IPS-20b (cell line): ENCODE results near the gene RARA.
A peak's percentile ranks its signal among the peaks of the same experiment; 100 is the strongest.

Experiments used
- H3K27ac ChIP-seq: one replicate; pipeline ENCODE4 v1.5.1; 2013; ENCODE audit warnings: low read length
- H3K27me3 ChIP-seq: 2 replicates; pipeline ENCODE4 v1.6.1; 2013; ENCODE audit warnings: mild to moderate bottlenecking, low read length, inconsistent platforms; ENCODE audit not compliant: insufficient read depth
- H3K36me3 ChIP-seq: 2 replicates; pipeline ENCODE4 v1.6.1; 2013; ENCODE audit warnings: low read depth, mild to moderate bottlenecking, inconsistent platforms, low read length, moderate library complexity; ENCODE audit not compliant: insufficient read depth
- H3K4me1 ChIP-seq: 2 replicates; pipeline ENCODE4 v1.6.1; 2013; ENCODE audit warnings: mild to moderate bottlenecking, control low read depth, inconsistent platforms, low read length, moderate library complexity; ENCODE audit not compliant: insufficient read depth
- H3K4me3 ChIP-seq: 2 replicates; pipeline ENCODE4 v1.5.1; 2013; ENCODE audit warnings: mild to moderate bottlenecking, low read length, inconsistent platforms
- H3K9ac ChIP-seq: 2 replicates; pipeline ENCODE4 v1.6.1; 2013; ENCODE audit warnings: low read depth, mild to moderate bottlenecking, inconsistent platforms, low read length, moderate library complexity
- H3K9me3 ChIP-seq: 2 replicates; pipeline ENCODE4 v1.6.1; 2013; ENCODE audit warnings: mild to moderate bottlenecking, low read depth, low read length, inconsistent platforms; ENCODE audit not compliant: insufficient read depth

Gene RARA

DNA sequence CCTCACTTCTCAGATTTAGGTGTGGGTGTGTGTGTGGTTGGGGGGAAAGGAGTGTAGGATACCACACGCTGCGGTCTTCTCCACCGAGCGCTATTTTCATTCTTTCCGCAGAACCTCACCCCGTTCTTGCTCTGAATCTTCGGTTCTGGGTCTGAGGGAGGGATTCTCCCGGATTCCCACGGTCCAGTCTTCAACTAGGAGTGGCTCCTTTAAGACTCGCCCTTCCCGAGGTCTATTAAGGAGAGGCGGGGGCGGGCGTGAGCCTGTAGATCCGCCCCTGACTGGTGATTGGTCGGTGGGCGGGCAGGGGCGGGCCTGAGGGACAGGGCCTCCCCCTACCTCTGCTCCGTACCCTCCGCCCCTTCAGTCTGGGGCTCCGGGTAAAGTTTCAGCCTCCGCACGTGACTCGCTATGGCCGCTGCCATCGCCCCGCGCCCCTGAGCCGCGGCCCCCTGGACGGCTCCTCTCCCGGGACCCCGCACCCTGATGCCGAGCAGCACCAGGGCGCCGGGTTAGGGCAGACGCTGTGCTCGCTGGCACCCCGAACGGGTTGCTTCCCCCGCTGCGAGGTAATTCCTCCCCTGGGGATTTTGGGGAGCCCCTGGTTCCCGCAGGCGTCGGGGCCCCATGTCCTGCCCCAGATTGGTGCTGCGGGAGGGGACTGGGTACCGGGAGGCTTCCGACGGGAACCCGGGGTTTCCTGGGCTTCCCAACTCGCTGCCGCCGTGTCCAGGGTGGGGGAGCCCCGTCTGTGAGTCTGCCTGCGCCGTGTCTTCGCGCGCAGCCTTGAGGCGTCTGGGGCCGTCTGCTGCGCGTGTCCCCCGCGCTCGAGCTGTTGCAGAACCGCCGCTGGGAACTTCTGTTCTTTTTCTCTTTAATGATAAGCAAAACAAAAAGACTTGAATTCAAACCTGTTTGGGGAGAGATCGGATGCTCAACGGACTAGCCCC, 9.2 kb downstream of the RARA start:
- Histone ChIP-seq H3K27ac (no peak overlapping the region), H3K4me1 (peaks cover 36% of the 10 kb centered on the region), H3K36me3 (no peaks in the 10 kb centered on the region), H3K9me3 (no peaks in the 10 kb centered on the region), H3K9ac (peak overlapping the region; percentile 83), H3K27me3 (peaks cover 40% of the 10 kb centered on the region), H3K4me3 (peak overlapping the region; percentile 81)

DNA sequence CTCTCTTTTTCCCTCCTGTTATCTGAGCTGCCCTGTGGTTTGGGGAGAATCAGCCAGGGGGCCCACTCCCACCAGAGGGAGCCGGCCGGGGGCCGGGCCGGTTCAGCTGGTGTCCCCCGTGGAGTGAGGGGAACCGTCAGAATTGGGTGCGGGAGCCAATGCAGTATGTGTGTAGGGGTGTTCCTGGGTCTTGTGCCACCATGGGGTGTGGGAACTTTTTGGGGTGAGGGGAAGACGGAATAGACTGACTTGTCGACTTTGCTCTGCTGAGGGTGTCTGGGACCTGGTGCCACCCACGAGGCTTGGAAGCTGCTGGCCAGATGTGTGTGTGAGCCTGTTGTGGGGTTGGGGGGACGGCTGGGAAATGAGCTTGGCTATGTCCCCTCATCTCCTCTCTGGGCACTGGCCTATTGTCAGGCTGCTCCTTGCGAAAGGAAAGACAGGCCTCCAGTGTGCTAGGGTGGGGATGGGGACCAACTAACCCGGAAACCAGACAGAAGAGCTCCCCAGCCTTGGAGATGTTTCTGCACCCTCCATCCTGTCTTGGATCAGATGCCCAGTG, 9.9 kb downstream of the RARA start:
- no peaks in the 10 kb centered on the region for H3K9me3 ChIP-seq
- H3K36me3 ChIP-seq, result no peaks in the 10 kb centered on the region
- H3K4me3 ChIP-seq, result peak overlapping the region; percentile 81
- H3K27ac ChIP-seq, result no peak overlapping the region
- H3K27me3 ChIP-seq, result peaks cover 40% of the 10 kb centered on the region
- peaks cover 30% of the 10 kb centered on the region for H3K4me1 ChIP-seq
- H3K9ac ChIP-seq, result peak overlapping the region; percentile 83; the same call in 1 of the 2 replicates

DNA sequence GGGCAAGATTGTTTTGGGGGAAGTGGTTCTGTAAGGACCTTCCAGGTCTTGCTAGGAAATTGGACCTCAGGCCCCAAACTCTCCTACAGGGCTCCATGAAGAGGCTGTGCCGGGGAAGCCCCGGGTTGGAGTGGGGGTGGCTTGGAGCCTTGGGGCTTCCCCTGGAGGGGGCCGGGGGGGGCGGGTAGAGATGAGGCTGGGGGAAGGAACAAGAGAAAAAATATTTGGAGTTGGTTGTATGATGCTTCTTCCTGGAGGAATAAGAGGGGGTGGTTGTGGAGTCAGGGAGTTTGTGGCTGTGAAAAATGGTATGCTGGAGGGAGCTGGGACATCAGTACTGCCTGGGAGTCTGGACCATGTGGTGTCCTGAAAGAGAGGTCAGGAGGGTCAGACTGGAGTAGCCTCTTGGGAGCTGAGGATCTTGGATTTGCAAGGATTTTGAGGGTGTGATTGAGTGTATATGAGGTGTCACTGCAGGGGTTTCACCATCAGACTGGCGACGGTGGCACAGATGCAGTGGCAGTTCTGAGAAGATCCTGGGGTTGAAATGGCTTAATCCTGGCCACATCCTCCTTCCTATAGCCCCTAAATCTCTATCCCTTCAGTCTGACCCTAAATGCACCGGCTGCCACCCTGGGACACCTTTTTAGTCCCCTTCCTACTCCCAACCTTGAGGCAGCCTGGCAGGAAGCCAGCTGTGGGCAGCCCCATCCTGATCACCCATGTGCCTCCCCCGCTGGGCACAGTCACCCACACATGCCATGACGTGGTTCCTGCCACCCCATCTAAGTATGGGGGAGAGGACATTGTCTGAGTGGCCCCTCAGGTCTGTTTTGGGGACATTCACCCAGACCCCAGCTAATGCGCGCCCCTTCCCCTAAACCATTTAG, 10.9 kb downstream of the RARA start:
- Histone ChIP-seq H3K4me1 (peaks cover 30% of the 10 kb centered on the region), H3K9ac (no peak overlapping the region), H3K9me3 (no peaks in the 10 kb centered on the region), H3K4me3 (no peak overlapping the region), H3K36me3 (no peaks in the 10 kb centered on the region), H3K27ac (no peak overlapping the region), H3K27me3 (peaks cover 40% of the 10 kb centered on the region)

DNA sequence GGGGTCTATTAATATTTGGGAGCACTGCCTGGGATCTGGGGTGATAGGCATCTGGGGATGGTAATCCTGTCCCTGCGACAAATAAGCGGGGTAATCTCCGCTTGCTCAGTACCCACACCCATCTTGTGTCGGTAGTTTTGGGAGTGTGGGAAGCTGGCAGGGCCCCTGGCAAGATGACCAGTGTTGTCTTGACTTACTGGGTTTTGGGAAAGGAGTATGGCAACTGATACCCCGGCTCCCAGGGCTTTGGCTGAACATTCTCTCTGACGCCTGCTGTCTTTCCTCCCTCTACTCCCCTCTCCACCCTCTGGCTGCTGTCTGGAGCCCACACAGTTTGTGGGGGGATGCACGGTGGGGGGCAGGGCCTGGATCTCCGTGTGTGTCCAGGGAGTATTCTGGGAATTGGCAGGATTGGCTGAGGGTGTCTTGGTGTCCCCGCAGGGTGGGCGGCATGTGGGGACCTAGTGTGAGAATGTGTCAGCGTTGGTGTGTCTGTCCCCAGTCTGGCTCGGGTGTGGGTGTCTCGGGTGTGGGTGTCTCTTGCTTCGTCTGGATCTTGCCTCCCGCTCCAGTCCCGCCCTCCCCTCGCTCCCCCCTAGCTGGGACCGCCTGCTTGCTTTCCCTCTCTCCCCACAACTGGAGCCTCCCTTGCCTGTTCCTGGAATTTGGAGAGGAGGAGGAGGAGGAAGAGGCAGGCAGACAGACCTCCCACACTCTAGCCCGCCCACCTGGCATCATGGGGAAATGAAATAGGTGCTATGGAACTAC, 12.0 kb downstream of the RARA start:
- H3K9me3 ChIP-seq, result no peaks in the 10 kb centered on the region
- H3K9ac ChIP-seq, result no peak overlapping the region
- H3K27ac ChIP-seq, result no peak overlapping the region
- H3K27me3 ChIP-seq, result peaks cover 32% of the 10 kb centered on the region
- H3K4me1 ChIP-seq, result peaks cover 24% of the 10 kb centered on the region
- no peaks in the 10 kb centered on the region for H3K36me3 ChIP-seq
- no peak overlapping the region for H3K4me3 ChIP-seq

DNA sequence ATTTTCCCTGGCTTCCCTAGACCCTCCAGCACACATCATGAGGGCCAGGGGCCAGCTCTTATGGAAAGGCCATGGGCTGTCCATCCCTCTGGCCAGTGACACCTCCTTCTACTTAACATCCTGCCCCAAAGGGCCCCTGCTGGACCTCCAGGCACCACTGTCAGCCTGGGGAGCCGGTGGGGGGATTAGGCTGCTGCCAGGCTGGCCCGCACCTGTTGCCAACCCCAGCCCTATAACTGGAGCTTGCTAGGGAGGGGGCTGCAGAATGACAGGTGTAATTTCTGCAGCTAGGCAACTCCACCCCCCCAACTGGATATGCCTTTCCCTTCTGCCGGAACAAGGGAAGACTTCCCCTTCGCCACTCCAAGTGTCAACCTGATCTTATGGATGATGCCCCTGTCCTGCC, 12.5 kb downstream of the RARA start:
- no peak overlapping the region for H3K9ac ChIP-seq
- peaks cover 26% of the 10 kb centered on the region for H3K27me3 ChIP-seq
- no peak overlapping the region for H3K4me3 ChIP-seq
- H3K9me3 ChIP-seq, result no peaks in the 10 kb centered on the region
- no peaks in the 10 kb centered on the region for H3K36me3 ChIP-seq
- H3K27ac ChIP-seq, result no peak overlapping the region
- peaks cover 19% of the 10 kb centered on the region for H3K4me1 ChIP-seq

DNA sequence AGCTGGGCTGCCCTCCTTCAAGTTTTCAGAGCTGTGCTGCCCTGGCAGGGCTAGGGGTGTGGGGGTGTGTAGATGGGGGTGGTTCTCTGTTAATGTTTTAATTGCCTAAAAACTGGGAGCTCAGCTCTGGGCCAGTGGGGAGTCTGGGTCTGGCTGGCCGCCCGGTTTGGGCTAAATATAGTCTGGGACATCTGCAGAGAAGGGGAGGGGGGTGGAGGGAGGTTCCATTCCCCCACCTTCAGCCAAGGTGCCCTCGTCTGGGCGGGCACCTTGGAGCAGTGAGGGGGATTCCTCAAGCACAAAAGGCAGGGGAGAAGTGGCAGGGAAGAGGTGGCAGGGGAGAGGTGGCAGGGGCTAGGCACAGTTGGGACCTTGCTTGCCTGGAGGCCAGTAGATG, 13.0 kb downstream of the RARA start:
- Histone ChIP-seq H3K4me3 (no peak overlapping the region), H3K9ac (no peak overlapping the region), H3K36me3 (no peaks in the 10 kb centered on the region), H3K27me3 (peaks cover 22% of the 10 kb centered on the region), H3K4me1 (peaks cover 18% of the 10 kb centered on the region), H3K9me3 (no peaks in the 10 kb centered on the region), H3K27ac (no peak overlapping the region)

DNA sequence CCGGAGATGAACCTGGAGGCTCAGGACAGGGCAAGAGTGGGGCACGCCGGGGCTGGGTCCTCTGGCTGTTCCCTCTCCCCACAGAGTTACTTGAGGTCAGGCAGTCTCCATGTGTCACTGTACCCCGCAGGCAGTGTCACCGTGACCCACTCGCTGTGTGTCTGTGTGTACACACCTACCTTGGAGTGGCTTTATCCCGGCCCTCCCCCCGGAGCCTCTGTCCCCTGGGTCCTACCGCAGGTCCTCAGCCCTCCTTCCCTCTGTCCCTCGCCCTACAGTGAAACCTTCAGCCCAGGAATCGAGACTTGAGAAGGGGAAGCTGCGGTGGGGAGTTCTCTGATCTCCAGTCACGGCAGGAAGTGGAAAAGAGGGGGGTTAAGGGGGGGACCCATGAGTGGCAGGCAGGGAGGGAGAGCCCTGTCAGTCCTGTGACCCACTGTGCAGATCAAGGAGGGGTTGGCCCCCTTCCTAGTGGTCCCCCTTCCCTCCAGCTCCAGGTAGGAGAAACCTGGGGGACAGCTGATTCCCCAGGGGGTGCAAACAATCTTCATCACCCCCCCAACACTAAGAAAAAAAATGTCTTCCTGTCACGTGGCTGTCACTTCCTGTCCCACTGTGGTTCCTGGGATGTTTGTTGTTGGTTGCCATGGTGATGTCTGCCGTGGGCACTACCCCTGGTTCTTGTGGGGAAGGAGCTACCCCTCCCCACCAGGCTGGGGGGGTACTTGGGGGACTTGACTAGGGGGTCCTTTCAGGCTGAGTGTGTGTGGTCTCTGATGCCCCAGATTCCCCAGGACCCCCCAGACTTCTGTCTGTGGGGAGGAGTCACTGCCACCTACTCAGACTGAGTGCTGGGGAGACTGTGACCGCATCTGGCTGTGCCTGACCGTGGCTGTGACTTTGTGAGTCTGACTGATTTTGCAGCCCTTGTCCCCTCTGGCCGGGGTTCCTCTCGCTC, 13.7 kb downstream of the RARA start:
- peak overlapping the region; percentile 41; the same call in 1 of the 2 replicates for H3K9ac ChIP-seq
- H3K4me1 ChIP-seq, result peaks cover 13% of the 10 kb centered on the region
- no peaks in the 10 kb centered on the region for H3K36me3 ChIP-seq
- H3K27ac ChIP-seq, result no peak overlapping the region
- H3K27me3 ChIP-seq, result peaks cover 15% of the 10 kb centered on the region
- no peaks in the 10 kb centered on the region for H3K9me3 ChIP-seq
- no peak overlapping the region for H3K4me3 ChIP-seq

DNA sequence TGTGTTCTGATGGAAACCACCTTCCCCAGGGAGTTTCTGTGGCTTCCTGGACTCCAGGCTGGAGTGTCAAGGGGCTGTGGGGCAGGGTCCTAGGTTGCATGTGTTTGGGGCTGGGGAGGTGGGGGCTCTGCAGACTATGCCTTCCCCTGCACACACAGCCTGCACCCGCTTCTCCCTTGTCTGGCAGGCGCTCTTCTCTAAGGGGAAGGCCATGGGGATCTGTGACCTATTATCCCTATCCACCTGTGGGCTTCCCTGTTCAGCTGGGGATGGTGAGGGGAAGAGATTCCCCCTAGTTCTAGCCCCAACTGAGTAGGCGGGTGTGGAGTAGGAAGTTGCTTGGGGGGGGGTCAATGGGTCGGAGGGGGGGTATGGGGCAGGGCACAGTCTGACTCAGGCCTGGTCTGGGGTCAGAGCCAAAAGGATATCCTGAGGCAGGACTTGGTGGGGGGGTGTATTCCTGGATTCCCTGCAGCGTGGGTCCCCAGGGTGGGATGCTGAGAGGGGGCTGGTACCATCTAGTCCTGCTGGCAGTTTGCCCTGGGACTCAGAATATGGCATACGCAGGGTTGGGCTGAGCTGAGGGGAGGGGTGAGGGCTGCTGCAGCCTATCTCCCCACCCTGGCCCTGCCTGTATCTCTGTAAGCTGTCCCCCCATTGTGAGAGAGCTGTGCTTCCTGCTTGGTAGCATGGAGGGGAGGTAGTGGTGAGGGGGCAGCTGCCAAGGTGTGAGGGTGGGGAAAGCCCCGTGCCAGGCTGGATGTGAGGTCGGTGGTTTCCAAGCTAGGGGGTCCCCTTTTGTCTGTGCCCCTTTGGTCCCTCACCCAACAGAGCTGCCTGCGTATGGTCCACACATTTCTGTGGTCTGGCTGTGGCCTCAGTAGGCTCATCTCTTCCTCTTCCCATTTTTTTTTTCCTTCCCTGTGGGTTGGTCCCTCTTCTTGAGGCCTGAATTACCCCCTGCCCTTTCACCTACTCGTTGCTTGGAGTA, 14.7 kb downstream of the RARA start:
- no peaks in the 10 kb centered on the region for H3K9me3 ChIP-seq
- H3K27ac ChIP-seq, result no peak overlapping the region
- H3K36me3 ChIP-seq, result no peaks in the 10 kb centered on the region
- H3K4me3 ChIP-seq, result no peak overlapping the region
- no peak overlapping the region for H3K9ac ChIP-seq
- H3K27me3 ChIP-seq, result peaks cover 8% of the 10 kb centered on the region
- H3K4me1 ChIP-seq, result peaks cover 9% of the 10 kb centered on the region; the same call in 1 of the 2 replicates

DNA sequence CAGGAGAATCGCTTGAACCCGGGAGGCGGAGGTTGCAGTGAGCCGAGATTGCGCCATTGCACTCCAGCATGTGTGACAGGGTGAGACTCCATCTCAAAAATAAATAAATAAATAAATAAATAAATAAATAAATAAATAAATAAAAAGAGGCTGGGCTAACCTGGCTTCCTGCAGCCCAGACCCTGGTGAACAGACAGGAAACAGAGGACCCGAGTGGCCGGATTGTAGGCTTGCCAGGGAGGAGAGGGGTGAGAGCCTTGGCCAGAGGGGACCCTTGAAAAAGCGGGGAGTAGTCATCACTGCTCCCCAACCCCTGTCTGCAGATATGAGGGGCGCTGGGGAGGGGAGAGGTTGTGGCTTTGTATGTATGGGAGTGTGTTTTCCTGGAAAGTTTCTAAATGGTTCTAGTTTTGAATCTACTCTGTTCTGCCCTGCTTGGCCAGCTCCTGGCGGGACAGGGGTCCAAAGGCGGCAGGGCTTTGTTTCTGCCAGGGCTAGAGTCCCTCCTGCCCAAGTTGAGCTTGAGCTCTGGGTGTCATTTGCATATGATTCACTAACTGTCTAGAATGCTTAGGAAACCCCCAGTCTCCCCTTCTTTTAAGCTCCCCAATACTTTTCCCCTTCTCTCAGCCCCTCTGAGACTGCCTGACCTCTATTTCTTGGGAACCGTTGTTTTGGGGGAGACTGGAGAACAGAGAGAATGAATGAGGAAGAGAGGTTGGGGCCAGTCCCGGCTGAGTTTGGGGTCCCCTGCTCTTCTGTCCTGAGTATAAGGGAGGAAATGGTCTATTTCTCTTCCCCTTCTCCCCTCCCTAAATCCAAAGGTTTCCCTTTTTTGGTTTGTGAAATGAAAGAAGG, 16.4 kb downstream of the RARA start:
- Histone ChIP-seq H3K27ac (no peak overlapping the region), H3K4me3 (no peak overlapping the region), H3K4me1 (0 out of 2 replicates have a peak, but pooled peaks cover 4% of the 10 kb centered on the region)

More for the DNA sequence above, 16.4 kb downstream of the RARA start:
- Histone ChIP-seq H3K27me3 (no peaks in the 10 kb centered on the region), H3K9me3 (no peaks in the 10 kb centered on the region), H3K36me3 (no peaks in the 10 kb centered on the region), H3K9ac (no peak overlapping the region)
